HG03095 (cell line): Measurements from ENCODE around the gene ARSA.
"Not testable (repeated sequence)": the region's sequence is repeated elsewhere in the genome, so short reads cannot be mapped to it uniquely, and the experiment has no call there.

Experiments
- ATAC-seq: cut with Tn5 transposase; IDR thresholded peaks from one replicate; pipeline ENCODE4 v1.9.1; 2021; ENCODE audit warnings: moderate library complexity; ENCODE audit not compliant: unreplicated experiment

Gene ARSA

GRCh38 chr22:50656122-50657070 lies 28.4 kb upstream of the ARSA start:
- no peak for ATAC-seq

- ATAC-seq = not testable (repeated sequence)
Measured at GRCh38 chr22:50654664-50655063, 26.7 kb upstream of the ARSA start.

GRCh38 chr22:50653256-50653655 lies 25.3 kb upstream of the ARSA start:
- no peak for ATAC-seq

- ATAC-seq = not testable (repeated sequence)
Measured at GRCh38 chr22:50643821-50644101, 15.8 kb upstream of the ARSA start.

- not testable (repeated sequence) for ATAC-seq
Measured at GRCh38 chr22:50643021-50643820, 15.3 kb upstream of the ARSA start.

GRCh38 chr22:50641696-50642607 lies 14.0 kb upstream of the ARSA start:
- no peak for ATAC-seq

- no peak for ATAC-seq
Measured at GRCh38 chr22:50640857-50641647, 13.1 kb upstream of the ARSA start.

GRCh38 chr22:50640296-50640695 lies 12.3 kb upstream of the ARSA start:
- ATAC-seq = not testable (repeated sequence)

- no peak for ATAC-seq
Measured at GRCh38 chr22:50635591-50635990, 7.6 kb upstream of the ARSA start.

- no peak for ATAC-seq
Measured at GRCh38 chr22:50633771-50634170, 5.8 kb upstream of the ARSA start.

GRCh38 chr22:50633086-50633485 lies 5.1 kb upstream of the ARSA start:
- no peak for ATAC-seq

- no peak for ATAC-seq
Measured at GRCh38 chr22:50630376-50630775, 2.4 kb upstream of the ARSA start.

GRCh38 chr22:50628543-50629134 lies 687 bp upstream of the ARSA start:
- ATAC-seq = no peak

- ATAC-seq = no peak
Measured at GRCh38 chr22:50626850-50627641, 906 bp downstream of the ARSA start.

- ATAC-seq = no peak
Measured at GRCh38 chr22:50626314-50626849, 1.6 kb downstream of the ARSA start.

GRCh38 chr22:50625568-50626313 lies 2.2 kb downstream of the ARSA start:
- no peak for ATAC-seq

GRCh38 chr22:50625131-50625567 lies 2.8 kb downstream of the ARSA start:
- no peak for ATAC-seq
